H9 (cell line): Measurements from ENCODE around the gene SELENOW. TPM values are rescaled to one million over a fixed set of nuclear protein-coding genes. Genes with fewer than 3 reads are reported as not detected.

ENCODE experiments used
- DNase-seq: peaks from one replicate; pipeline ENCODE4 v3.0.0-alpha.2; 2017
- H2AFZ ChIP-seq: one replicate; pipeline ENCODE4 v1.6.1; 2013; ENCODE audit warnings: mild to moderate bottlenecking, low read length, control low read depth, moderate library complexity
- H2AK5ac ChIP-seq: 2 replicates; pipeline ENCODE4 v1.6.1; 2013; ENCODE audit warnings: low read length, control low read depth, mixed read lengths; ENCODE audit not compliant: insufficient read length
- H2BK120ac ChIP-seq: one replicate; pipeline ENCODE4 v1.6.1; 2013; ENCODE audit warnings: low read depth, mild to moderate bottlenecking, low read length, control low read depth, inconsistent platforms; ENCODE audit not compliant: poor library complexity, severe bottlenecking
- H2BK12ac ChIP-seq: 2 replicates; pipeline ENCODE4 v1.6.1; 2013; ENCODE audit warnings: low read length, control low read depth, mixed read lengths, low read depth; ENCODE audit not compliant: insufficient read length
- H2BK15ac ChIP-seq: 2 replicates; pipeline ENCODE4 v1.6.1; 2013; ENCODE audit warnings: low read depth, low read length, control low read depth
- H2BK20ac ChIP-seq: one replicate; pipeline ENCODE4 v1.6.1; 2013; ENCODE audit warnings: low read depth, mild to moderate bottlenecking, low read length, control low read depth, inconsistent platforms; ENCODE audit not compliant: poor library complexity, severe bottlenecking
- H2BK5ac ChIP-seq: 2 replicates; pipeline ENCODE4 v1.6.1; 2013; ENCODE audit warnings: low read length, control low read depth, mixed read lengths; ENCODE audit not compliant: insufficient read length
- H3K14ac ChIP-seq: 2 replicates; pipeline ENCODE4 v1.6.1; 2013; ENCODE audit warnings: low read length, control low read depth; ENCODE audit not compliant: insufficient read depth
- H3K18ac ChIP-seq: 2 replicates; pipeline ENCODE4 v1.6.1; 2013; ENCODE audit warnings: low read depth, mild to moderate bottlenecking, mixed read lengths, low read length, control low read depth; ENCODE audit not compliant: insufficient read length
- H3K23ac ChIP-seq: 2 replicates; pipeline ENCODE4 v1.6.1; 2013; ENCODE audit warnings: low read length, control low read depth, mixed read lengths, low read depth; ENCODE audit not compliant: insufficient read length
- H3K23me2 ChIP-seq: 2 replicates; pipeline ENCODE4 v1.6.1; 2013; ENCODE audit warnings: low read depth, mild to moderate bottlenecking, mixed read lengths, low read length, control low read depth; ENCODE audit not compliant: insufficient read length, poor library complexity, severe bottlenecking
- H3K27ac ChIP-seq: 2 replicates; pipeline ENCODE4 v1.5.1; 2013; ENCODE audit warnings: low read length, control low read depth, mixed read lengths, low read depth; ENCODE audit not compliant: insufficient read length
- H3K27me3 ChIP-seq: 2 replicates; pipeline ENCODE4 v1.6.1; 2013; ENCODE audit warnings: low read length, control low read depth, inconsistent platforms; ENCODE audit not compliant: insufficient read depth
- H3K4ac ChIP-seq: 2 replicates; pipeline ENCODE4 v1.6.1; 2013; ENCODE audit warnings: low read depth, mild to moderate bottlenecking, control low read depth, inconsistent platforms, low read length, moderate library complexity
- H3K4me1 ChIP-seq: 2 replicates; pipeline ENCODE4 v1.6.1; 2013; ENCODE audit warnings: low read length, control low read depth, inconsistent platforms; ENCODE audit not compliant: insufficient read depth
- H3K4me2 ChIP-seq: 2 replicates; pipeline ENCODE4 v1.6.1; 2013; ENCODE audit warnings: low read length, control low read depth, mixed read lengths; ENCODE audit not compliant: insufficient read length, insufficient read depth
- H3K56ac ChIP-seq: 2 replicates; pipeline ENCODE4 v1.6.1; 2013; ENCODE audit warnings: low read depth, mild to moderate bottlenecking, mixed read lengths, low read length, control low read depth; ENCODE audit not compliant: insufficient read length
- H3K79me1 ChIP-seq: 2 replicates; pipeline ENCODE4 v1.6.1; 2013; ENCODE audit warnings: low read depth, mild to moderate bottlenecking, moderate library complexity, low read length, control low read depth, inconsistent platforms; ENCODE audit not compliant: insufficient read depth, poor library complexity, severe bottlenecking
- H3K79me2 ChIP-seq: 2 replicates; pipeline ENCODE4 v1.6.1; 2013; ENCODE audit warnings: low read length, control low read depth, inconsistent platforms; ENCODE audit not compliant: insufficient read depth
- H3K9ac ChIP-seq: 2 replicates; pipeline ENCODE4 v1.6.1; 2013; ENCODE audit warnings: low read length, control low read depth, mixed read lengths; ENCODE audit not compliant: insufficient read length; ENCODE audit errors: extremely low read depth
- H3K9me3 ChIP-seq: one replicate; pipeline ENCODE4 v1.6.1; 2013; ENCODE audit warnings: low read depth, low read length, inconsistent platforms; ENCODE audit not compliant: control insufficient read depth
- H3T11ph ChIP-seq: one replicate; pipeline ENCODE4 v1.6.1; 2013; ENCODE audit warnings: mild to moderate bottlenecking, low read length, control low read depth, inconsistent platforms
- H4K20me1 ChIP-seq: one replicate; pipeline ENCODE4 v1.6.1; 2013; ENCODE audit not compliant: control insufficient read depth, insufficient read length, insufficient read depth
- H4K5ac ChIP-seq: 2 replicates; pipeline ENCODE4 v1.6.1; 2013; ENCODE audit warnings: low read depth, mild to moderate bottlenecking, mixed read lengths, low read length, control low read depth; ENCODE audit not compliant: insufficient read length
- H4K8ac ChIP-seq: replicated peaks from 2 replicates; pipeline ENCODE4 v1.6.1; 2013; ENCODE audit warnings: low read length, control low read depth, mixed read lengths, low read depth; ENCODE audit not compliant: insufficient read length
- H4K91ac ChIP-seq: 2 replicates; pipeline ENCODE4 v1.6.1; 2013; ENCODE audit warnings: low read depth, mild to moderate bottlenecking, moderate library complexity, mixed read lengths, low read length, control low read depth; ENCODE audit not compliant: insufficient read length
- H3K27ac Mint-ChIP-seq, 3 experiments: 2 replicates in 2 of 3; 3 replicates in 1 of 3; pipeline ENCODE4 v1.8.0; 2020 to 2021; ENCODE audit warnings: mixed read lengths in 3 of 3, mild to moderate bottlenecking in 1 of 3, moderate library complexity in 1 of 3
- H3K27me3 Mint-ChIP-seq: 2 replicates; pipeline ENCODE4 v1.8.0; 2021; ENCODE audit warnings: low read depth, mild to moderate bottlenecking, moderate library complexity, mixed read lengths
- H3K36me3 Mint-ChIP-seq, 3 experiments: 2 replicates in 2 of 3; 3 replicates in 1 of 3; pipeline ENCODE4 v1.8.0; 2020 to 2021; ENCODE audit warnings: low read depth in 3 of 3, mixed read lengths in 3 of 3; ENCODE audit not compliant: insufficient read depth in 1 of 3
- H3K4me1 Mint-ChIP-seq, 2 experiments: 2 replicates each; pipeline ENCODE4 v1.8.0; 2020; ENCODE audit warnings: mixed read lengths in 2 of 2
- H3K4me3 Mint-ChIP-seq, 2 experiments: 2 replicates in 1 of 2; 3 replicates in 1 of 2; pipeline ENCODE4 v1.8.0; 2020 to 2021; ENCODE audit warnings: mild to moderate bottlenecking in 2 of 2, mixed read lengths in 2 of 2, moderate library complexity in 1 of 2
- H3K9me3 Mint-ChIP-seq, 2 experiments: 2 replicates in 1 of 2; 3 replicates in 1 of 2; pipeline ENCODE4 v1.8.0; 2020; ENCODE audit warnings: mild to moderate bottlenecking in 2 of 2, mixed read lengths in 2 of 2, moderate library complexity in 1 of 2
- CTCF ChIP-seq: fragments of 200-600 bp; sonication (generic); conservative IDR thresholded peaks from 3 replicates; pipeline ENCODE4 v1.8.0; 2021; ENCODE audit warnings: antibody characterized with exemption, mild to moderate bottlenecking
- WGBS: extraction: QIAGEN DNeasy Blood & Tissue Kit; methylation state at CpG from one replicate; pipeline ENCODE4 v1.1.7; 2013; ENCODE audit warnings: missing lambda C conversion rate, low lambda C conversion rate, mixed read lengths; ENCODE audit not compliant: insufficient read length; ENCODE audit errors: extremely low coverage; 5-methylcytosine and 5-hydroxymethylcytosine counted together
- total RNA-seq: library from RNA; stranded (reverse); gene quantifications from 2 replicates; pipeline ENCODE4 v1.2.1, GENCODE V29; 2021

SELENOW gene
- total RNA-seq, 1 experiment from 2014 or later = 388 TPM

GRCh38 chr19:47768604-47769003 lies 9.9 kb upstream of the SELENOW start:
- Mint-ChIP-seq H3K27ac (no peak overlapping the region), H3K36me3 (peaks cover 0 to 3% (median 0%) of the 10 kb centered on the region in 3 experiments; a peak in 3 of 7 replicates), H3K4me1 (peaks cover 14 to 23% of the 10 kb centered on the region in 2 experiments), H3K27me3 (peaks cover 2% of the 10 kb centered on the region; the same call in 1 of the 2 replicates), H3K4me3 (no peak overlapping the region), H3K9me3 (peaks cover 0 to 3% of the 10 kb centered on the region in 2 experiments; a peak in 3 of 5 replicates)
- Histone ChIP-seq H3K23ac (no peak overlapping the region), H3K79me2 (no peaks in the 10 kb centered on the region), H2AFZ (no peak overlapping the region), H3K23me2 (peaks cover 2% of the 10 kb centered on the region), H2AK5ac (no peak overlapping the region), H3K4me1 (no peaks in the 10 kb centered on the region), H4K8ac (no peak overlapping the region), H3K4me2 (no peak overlapping the region), H3K4ac (no peak overlapping the region), H2BK5ac (no peak overlapping the region), H3K9ac (no peak overlapping the region), H3K14ac (no peak overlapping the region), H3K27ac (no peak overlapping the region), H4K20me1 (no peaks in the 10 kb centered on the region), H2BK20ac (no peak overlapping the region), H2BK12ac (no peak overlapping the region), H2BK15ac (no peak overlapping the region), H2BK120ac (no peak overlapping the region), H3T11ph (no peak overlapping the region), H3K27me3 (no peaks in the 10 kb centered on the region), H4K91ac (no peak overlapping the region), H3K79me1 (no peaks in the 10 kb centered on the region), H3K9me3 (no peaks in the 10 kb centered on the region), H3K18ac (no peak overlapping the region), H3K56ac (no peak overlapping the region), H4K5ac (no peak overlapping the region)
- WGBS = no CpG with 5 or more reads among the region's 2 CpGs
- DNase-seq = no peak
- no peak for TF ChIP-seq CTCF
